K562 (cell line): ENCODE results near the gene SCN4A. TPM values are rescaled to one million over a fixed set of nuclear protein-coding genes. Genes with fewer than 3 reads are reported as not detected.

Experiments used
- CREM ChIP-seq: IDR thresholded peaks from 2 replicates; pipeline ENCODE4 v1.6.1; 2014; ENCODE audit warnings: antibody characterized with exemption, low read depth
- HINFP ChIP-seq: fragments of 450-650 bp; conservative IDR thresholded peaks from 2 replicates; pipeline ENCODE4 v1.6.1; 2016; ENCODE audit warnings: missing genetic modification characterization, low read depth, mild to moderate bottlenecking, control low read depth, missing compliant biosample characterization
- MAFF ChIP-seq: IDR thresholded peaks from 2 replicates; pipeline ENCODE4 v1.6.1; 2012; ENCODE audit warnings: low read length, improper control_type of control experiment
- MED1 ChIP-seq: sonication (generic); formaldehyde crosslinking; IDR thresholded peaks from 2 replicates; pipeline ENCODE4 v1.8.1; 2023; ENCODE audit warnings: missing genetic modification reagents, borderline replicate concordance
- MIER1 ChIP-seq: fragments of 450-650 bp; IDR thresholded peaks from 2 replicates; pipeline ENCODE4 v1.6.1; 2016; ENCODE audit warnings: antibody characterized with exemption, mild to moderate bottlenecking, low read depth
- STAT5B ChIP-seq: fragments of 250-450 bp; sonication (Bioruptor Pico); IDR thresholded peaks from 2 replicates; pipeline ENCODE4 v1.8.0; 2021; ENCODE audit warnings: mild to moderate bottlenecking, inconsistent platforms
- ZNF395 ChIP-seq: fragments of 200-800 bp; sonication (Bioruptor generic); IDR thresholded peaks from 2 replicates; pipeline ENCODE4 v1.6.1; 2017; ENCODE audit warnings: missing genetic modification characterization, missing compliant biosample characterization
- polyA plus RNA-seq, 8 experiments: library from polyadenylated mRNA; depleted of rRNA in 4 of 8; stranded (reverse) in 5 of 8; unstranded in 3 of 8; fragments of >200 nt; fragmentation: Nextera tagmentation in 2 of 8; fragmentation: Illumina TruSeq in 1 of 8; extraction: Ambion mirVana in 2 of 8; extraction: Trizol in 1 of 8; gene quantifications; 2 replicates each; pipeline versions ENCODE4 v1.2.1 to v1.2.3, GENCODE V29; 2011 to 2014; ENCODE audit warnings: inconsistent platforms in 1 of 8, missing spikeins in 1 of 8
- total RNA-seq, 7 experiments: library from RNA; depleted of rRNA in 6 of 7; stranded (reverse); fragments of >200 nt in 6 of 7; fragmentation: Illumina TruSeq in 2 of 7; extraction: Trizol in 2 of 7; gene quantifications; 2 replicates each; pipeline versions ENCODE4 v1.2.1 to v1.2.3, GENCODE V29; 2011 to 2021; ENCODE audit warnings: low replicate concordance in 1 of 7

Gene SCN4A
- total and polyA plus RNA-seq, 9 of the 15 experiments (the other 6 are each of a cell fraction or from before 2014, with no cell fraction given): 0.29 to 2.6 (median 1.4) TPM

- TF ChIP-seq ZNF395 (CRISPR knock-in tag) (no peak), STAT5B (CRISPR knock-in tag) (no peak), MED1 (no peak), CREM (no peak), MIER1 (no peak), HINFP (tag) (no peak), MAFF (no peak)
Measured at GRCh38 chr17:63929860-63930766, 42.6 kb downstream of the SCN4A start (continued).
